WERI-Rb-1 (cell line): ENCODE measurements around the gene SLC35G6.

ENCODE experiments used
- DNase-seq: peaks from one replicate; pipeline ENCODE4 v3.0.0-alpha.2; 2020
- H3K27ac ChIP-seq: fragments of 250-450 bp; sonication (Bioruptor Pico); 2 replicates; pipeline ENCODE4 v1.5.1; 2020; ENCODE audit warnings: mild to moderate bottlenecking, moderate library complexity
- H3K27me3 ChIP-seq: fragments of 250-450 bp; sonication (Bioruptor Pico); 2 replicates; pipeline ENCODE4 v1.5.1; 2021; ENCODE audit warnings: mild to moderate bottlenecking, low read depth, moderate library complexity; ENCODE audit not compliant: insufficient read depth, severe bottlenecking
- H3K36me3 ChIP-seq: fragments of 250-450 bp; sonication (Bioruptor Pico); 2 replicates; pipeline ENCODE4 v1.5.1; 2020; ENCODE audit warnings: mild to moderate bottlenecking, moderate library complexity
- H3K4me3 ChIP-seq: 2 replicates; pipeline ENCODE4 v1.5.1; 2011; ENCODE audit warnings: low read depth, mild to moderate bottlenecking, control low read depth, low read length
- H3K9me3 ChIP-seq: fragments of 250-450 bp; sonication (Bioruptor Pico); 2 replicates; pipeline ENCODE4 v1.5.1; 2021; ENCODE audit warnings: mild to moderate bottlenecking, moderate library complexity; ENCODE audit not compliant: severe bottlenecking
- CTCF ChIP-seq: IDR thresholded peaks from 2 replicates; pipeline ENCODE4 v1.5.1; 2011; ENCODE audit warnings: low read depth, mild to moderate bottlenecking, control low read depth, inconsistent platforms, low read length

The SLC35G6 gene

GRCh38 chr17:7496470-7497183 lies 15.4 kb downstream of the SLC35G6 start:
- DNase-seq = no peak
- Histone ChIP-seq H3K27ac (no peak overlapping the region), H3K9me3 (no peaks in the 10 kb centered on the region), H3K27me3 (no peaks in the 10 kb centered on the region), H3K36me3 (peaks cover 83% of the 10 kb centered on the region), H3K4me3 (no peak overlapping the region)
- no peak for TF ChIP-seq CTCF

GRCh38 chr17:7497228-7497627 lies 16.0 kb downstream of the SLC35G6 start:
- DNase-seq = no peak
- H3K27ac ChIP-seq = no peak overlapping the region
- no peaks in the 10 kb centered on the region for H3K9me3 ChIP-seq
- no peak for TF ChIP-seq CTCF
- peaks cover 89% of the 10 kb centered on the region for H3K36me3 ChIP-seq
- no peak overlapping the region for H3K4me3 ChIP-seq
- H3K27me3 ChIP-seq = no peaks in the 10 kb centered on the region

GRCh38 chr17:7497636-7498035 lies 16.4 kb downstream of the SLC35G6 start:
- Histone ChIP-seq H3K27me3 (no peaks in the 10 kb centered on the region), H3K36me3 (peaks cover 92% of the 10 kb centered on the region), H3K27ac (no peak overlapping the region), H3K4me3 (no peak overlapping the region), H3K9me3 (no peaks in the 10 kb centered on the region)
- TF ChIP-seq CTCF = no peak
- DNase-seq = no peak

GRCh38 chr17:7499161-7499560 lies 17.9 kb downstream of the SLC35G6 start:
- DNase-seq = no peak
- no peak overlapping the region for H3K4me3 ChIP-seq
- H3K27ac ChIP-seq = no peak overlapping the region
- H3K9me3 ChIP-seq = no peaks in the 10 kb centered on the region
- peaks cover 96% of the 10 kb centered on the region for H3K36me3 ChIP-seq
- no peak for TF ChIP-seq CTCF
- H3K27me3 ChIP-seq = no peaks in the 10 kb centered on the region

GRCh38 chr17:7501729-7502128 lies 20.5 kb downstream of the SLC35G6 start:
- no peak overlapping the region for H3K4me3 ChIP-seq
- DNase-seq = no peak
- no peak for TF ChIP-seq CTCF
- H3K9me3 ChIP-seq = no peaks in the 10 kb centered on the region
- H3K27ac ChIP-seq = no peak overlapping the region
- H3K36me3 ChIP-seq = peaks cover 100% of the 10 kb centered on the region
- H3K27me3 ChIP-seq = no peaks in the 10 kb centered on the region
